UCSD-AML1 (cell line): Measurements from ENCODE around the gene RPRD1B.
A peak's percentile ranks its signal among the peaks of the same experiment; 100 is the strongest.
"Not testable (repeated sequence)": the region's sequence is repeated elsewhere in the genome, so short reads cannot be mapped to it uniquely, and the experiment has no call there.

ENCODE experiments used
- DNase-seq: peaks from one replicate; lab custom pipeline; 2025; ENCODE audit not compliant: unreplicated experiment; lab: John Stamatoyannopoulos, UW

Gene RPRD1B

DNA sequence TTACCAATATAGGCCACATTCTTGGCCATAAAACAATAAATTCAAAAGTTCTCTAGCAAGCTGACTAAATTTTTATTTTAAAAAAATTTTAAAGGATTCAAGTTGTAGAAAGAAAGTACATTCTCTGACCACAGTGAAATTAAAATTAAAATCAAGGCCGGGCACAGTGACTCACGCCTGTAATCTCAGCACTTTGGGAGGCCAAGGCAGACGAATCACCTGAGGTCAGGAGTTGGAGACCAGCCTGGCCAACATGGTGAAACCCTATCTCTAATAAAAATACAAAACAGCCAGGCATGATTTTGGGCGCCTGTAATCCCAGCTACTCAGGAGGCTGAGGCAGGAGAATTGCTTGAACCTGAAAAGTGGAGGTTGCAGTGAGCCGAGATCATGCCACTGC lies 68.7 kb downstream of the RPRD1B start:
- DNase-seq = not testable (repeated sequence)

DNA sequence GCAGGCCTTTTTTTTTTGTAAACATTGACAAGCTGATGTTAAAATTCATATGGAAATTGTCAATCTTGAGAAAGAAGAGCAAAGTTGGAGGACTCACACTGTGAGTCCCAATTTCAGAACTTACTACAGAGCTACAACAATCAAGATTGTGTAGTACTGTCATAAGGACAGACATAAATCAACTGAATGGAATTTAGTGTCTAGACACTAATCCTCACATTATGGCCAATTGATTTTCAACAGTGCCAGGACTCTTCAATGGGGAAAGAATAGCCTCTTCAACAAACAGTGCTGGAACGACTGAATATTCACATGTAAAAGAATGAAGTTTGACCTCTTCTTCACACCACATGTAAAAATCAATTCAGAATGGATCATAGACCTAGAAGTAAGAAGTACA lies 70.7 kb downstream of the RPRD1B start:
- no peak for DNase-seq

DNA sequence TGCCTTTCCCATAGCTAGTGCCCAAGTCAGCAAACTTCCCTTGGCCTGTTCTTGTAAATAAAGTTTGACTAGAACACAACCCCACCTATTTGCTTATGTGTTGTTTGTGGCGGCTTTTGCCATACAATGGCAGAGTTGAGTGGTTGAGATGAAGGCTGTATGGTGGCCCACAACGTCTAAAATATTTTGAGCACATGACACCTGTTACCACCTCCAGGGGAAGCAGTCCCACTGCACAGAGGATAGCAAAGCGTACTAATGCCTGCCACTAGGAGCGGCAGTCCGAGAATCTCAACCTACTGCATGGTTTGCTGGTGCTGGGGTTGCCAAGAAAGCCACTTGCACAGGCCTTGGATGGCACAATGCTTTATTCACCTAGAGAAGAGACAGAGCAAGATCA lies 72.9 kb downstream of the RPRD1B start:
- DNase-seq = no peak

DNA sequence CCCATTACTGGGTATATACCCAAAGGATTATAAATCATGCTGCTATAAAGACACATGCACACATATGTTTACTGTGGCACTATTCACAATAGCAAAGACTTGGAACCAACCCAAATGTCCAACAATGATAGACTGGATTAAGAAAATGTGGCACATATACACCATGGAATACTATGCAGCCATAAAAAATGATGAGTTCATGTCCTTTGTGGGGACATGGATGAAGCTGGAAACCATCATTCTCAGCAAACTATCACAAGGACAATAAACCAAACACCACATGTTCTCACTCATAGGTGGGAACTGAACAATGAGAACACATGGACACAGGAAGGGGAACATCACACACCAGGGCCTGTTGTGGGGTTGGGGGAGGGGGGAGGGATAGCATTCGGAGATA lies 73.8 kb downstream of the RPRD1B start:
- not testable (repeated sequence) for DNase-seq

DNA sequence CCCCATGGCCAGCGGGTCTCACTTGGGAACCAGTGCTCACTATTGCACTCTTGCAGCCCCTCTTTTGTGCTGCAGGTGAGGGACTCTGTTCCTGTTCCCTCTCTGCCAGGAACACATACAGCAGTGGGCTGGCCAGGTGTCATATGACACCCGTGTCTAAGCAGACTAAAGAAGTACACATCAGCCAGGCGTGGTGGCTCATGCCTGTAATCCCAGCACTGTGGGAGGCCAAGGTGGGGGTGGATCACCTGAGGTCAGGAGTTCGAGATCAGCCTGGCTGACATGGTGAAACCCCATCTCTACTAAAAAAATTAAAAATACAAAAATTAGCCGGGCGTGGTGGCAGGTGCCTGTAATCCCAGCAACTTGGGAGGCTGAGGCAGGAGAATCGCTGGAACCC lies 74.4 kb downstream of the RPRD1B start:
- not testable (repeated sequence) for DNase-seq

DNA sequence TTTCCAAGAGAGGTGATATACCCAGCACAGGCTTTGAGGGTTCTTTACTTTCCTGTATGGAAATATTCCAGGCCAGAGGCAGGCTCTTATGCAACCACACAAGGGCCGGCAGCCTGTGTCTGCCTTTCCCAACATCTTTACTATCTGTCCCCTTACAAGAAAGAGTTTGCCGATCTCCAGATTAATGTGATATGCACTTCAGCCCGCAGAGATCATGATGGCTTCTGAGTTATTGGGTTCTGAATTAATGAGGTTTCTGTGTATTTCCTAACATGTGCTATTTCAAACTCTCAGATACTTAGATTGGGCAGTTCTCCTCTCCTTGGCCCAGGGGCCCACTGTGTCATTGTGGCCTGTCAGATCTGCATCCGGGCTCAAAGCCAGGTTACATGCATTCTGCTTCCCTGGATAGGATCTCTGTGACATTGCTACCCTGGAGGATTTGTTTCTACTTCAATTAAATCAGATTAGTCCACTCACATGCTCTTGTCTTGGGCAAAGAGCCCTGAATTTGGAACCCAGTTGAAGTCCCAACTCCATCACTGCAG lies 75.0 kb downstream of the RPRD1B start:
- DNase-seq = no peak

DNA sequence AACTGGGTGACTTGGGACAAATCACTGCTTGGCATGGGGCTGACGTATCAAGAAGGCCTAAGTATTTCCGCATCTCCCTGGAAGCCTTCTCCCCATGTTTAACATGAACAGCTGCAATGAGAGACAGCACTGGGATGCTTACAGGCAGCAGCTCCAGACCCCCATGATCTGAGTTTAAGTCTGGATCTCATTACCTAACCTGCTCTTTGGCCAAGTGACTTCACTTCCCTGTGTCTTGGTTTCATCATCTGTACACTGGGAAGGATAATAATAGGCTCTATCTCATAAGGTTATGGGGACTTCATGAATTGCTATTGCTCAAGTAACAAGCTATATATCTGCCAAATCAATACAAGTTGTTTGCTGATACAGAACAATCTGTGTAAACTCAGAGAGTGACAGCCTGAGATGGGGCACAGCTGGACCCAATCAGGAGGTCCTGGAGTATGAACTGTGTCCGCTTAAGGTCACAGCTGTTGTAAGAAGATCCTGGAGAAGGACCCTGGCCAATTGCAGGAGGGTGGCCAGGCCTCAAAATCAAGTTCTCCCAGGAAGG lies 75.5 kb downstream of the RPRD1B start:
- no peak for DNase-seq

DNA sequence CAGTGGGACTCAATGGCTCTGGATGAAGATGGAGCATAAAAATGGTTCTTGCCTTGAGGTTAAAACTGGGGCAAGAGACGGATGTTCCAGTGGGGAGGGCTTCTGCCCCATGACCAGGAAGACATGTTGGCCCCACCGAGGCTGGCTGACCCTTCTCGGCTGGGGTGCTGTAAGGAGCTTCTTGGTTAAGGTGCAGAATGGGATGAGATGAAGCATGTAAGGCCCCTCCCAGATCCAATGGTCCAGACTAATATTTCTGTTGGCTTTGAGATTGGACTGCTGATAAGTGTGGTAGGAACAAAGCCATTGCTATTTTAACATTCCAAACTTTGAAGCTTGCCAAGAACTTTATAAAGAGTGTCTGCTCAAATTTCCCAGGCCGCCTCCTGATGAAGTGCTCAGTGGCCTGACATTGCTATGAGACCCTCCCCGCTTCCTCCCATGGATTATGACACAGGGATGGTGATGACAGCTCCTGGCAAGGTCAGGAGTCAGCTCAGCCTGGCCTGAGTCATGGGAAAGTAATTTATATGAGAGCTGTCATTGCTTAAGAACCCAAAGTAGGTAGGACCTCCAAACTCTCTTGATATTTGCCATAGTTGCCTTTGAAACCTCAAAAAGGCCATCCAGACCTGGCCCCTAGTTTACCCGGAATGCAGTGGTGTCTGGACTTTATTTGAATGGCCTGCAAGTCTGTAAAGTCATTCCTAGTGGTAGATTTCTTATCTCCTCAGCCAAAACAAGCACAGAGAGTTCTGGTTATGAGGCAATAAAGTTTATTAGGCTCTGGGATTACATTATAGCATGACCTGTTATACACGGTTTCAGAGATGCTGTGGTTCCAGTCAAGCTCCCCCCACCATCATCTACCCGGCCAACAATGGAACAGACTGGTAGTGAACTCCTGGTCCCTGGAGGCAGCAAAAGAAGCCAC lies 76.3 kb downstream of the RPRD1B start:
- DNase-seq = no peak

DNA sequence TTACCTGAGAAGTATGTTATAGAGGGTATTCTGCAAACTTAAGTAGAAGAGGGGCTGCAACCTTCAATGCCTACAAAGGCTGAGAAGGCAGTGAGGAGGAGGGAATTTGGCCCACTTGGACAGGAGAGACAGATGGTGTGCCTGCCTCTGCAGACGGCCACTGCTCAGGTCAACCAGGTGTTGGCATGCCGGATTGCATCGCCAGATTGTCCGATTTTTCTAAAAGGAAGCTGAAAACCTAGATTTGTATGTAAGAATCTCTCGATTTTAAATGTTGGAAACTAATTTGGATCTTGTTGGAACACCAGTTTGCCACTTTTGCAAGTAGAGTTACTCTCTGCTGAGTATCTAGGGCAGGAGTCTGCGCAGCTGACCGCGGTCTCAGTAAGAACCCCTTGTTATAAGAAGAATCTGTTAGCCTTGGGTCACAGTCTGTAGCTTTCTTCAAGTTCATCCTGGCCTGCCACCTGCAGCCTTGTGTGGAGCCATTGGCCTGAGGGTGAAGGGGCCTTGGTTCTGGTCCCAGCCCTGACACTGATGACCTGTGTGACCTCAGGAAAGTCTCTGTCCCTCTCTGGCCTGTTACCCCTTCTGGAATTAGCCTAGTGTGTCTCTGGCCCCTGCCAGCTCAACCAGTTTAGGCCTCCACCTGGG lies 77.1 kb downstream of the RPRD1B start:
- no peak for DNase-seq

DNA sequence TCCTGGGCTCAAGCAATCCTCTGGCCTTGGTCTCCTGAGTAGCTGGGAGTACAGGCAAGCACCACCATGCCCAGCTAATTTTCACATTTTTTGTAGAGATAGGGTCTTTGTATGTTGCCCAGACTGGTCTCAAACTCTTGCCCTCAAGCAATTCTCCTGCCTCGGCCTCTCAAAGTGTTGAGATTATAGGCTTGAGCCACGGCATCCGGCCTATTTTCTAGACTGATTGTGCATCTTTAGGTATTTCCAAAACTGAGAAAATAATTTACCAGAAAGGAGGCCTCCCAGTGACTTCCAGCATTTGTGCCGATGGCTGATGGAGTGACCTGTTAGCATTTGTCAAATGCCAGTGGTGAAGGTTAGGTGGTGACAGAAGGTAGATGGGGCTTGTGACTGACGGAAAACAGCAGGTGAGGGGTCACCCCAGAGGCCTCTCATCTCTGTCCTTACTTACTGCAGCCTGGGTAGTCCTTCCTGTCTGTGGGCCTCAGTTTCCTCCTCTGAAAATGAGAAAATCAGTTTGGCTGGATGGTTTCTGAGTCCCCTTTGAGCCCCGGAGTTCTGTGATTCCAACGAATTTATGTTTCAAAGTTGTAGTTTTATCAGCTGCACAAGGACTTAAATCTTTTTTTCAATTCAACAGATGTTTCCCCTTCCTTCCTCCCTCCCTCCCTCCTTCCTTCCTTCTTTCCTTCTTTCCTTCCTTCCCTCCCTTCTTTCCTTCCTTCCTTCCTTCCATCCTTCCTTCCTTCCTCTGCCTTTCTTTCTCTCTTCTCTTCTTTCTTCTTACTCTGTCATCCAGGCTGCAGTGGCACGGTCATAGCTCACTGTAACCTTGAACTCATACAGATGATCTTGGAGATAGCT lies 78.1 kb downstream of the RPRD1B start:
- DNase-seq = no peak

DNA sequence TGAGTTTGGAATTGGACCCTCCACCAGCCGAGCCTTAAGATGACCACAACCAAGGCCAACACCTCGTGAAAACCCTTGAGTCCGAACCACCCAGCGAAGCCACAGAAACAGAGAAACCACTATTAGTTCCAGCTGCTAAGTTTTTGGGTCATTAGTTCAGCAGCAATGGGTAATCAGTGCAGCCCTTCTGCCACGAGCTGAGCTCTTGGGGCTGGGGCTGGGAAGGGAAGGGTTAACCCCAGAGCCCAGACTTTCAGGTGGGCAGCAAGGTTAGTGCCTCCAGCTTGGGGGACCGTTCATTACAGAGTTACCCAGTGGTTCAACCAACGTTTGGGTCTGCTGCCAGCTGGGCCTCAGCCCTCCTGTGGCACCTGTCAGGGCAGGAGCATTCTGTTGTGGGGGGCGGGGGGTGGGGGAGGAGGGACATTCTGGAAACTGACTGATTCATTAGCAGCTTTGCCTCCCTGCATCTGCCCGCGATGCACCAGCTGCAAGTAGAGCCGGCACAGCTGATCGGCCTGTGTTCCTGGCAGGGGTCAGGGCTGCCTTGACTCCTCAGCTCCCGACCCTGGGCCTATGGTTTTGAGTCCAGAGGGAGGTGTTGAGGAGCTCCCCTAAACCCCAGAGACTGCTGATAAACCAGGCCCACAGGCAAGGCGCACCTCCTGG lies 78.8 kb downstream of the RPRD1B start:
- DNase-seq = no peak

DNA sequence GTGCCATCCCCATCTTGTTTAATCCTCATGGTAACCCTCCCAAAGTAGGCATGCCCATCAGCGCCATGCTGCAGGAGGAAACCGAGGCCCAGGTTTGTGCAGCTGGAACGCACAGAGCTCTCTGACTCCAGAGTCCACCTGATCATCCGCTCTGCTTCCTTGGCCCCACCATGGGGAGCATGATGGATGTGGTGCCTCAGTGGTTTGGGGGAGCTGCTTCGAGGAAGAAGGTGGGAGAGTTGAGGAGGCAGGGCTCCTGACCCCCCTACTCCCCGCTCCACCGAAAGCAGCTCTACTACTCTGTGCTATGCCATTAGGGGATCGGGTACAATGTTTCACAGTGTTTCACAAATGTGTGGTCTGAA lies 79.4 kb downstream of the RPRD1B start:
- DNase-seq = no peak

DNA sequence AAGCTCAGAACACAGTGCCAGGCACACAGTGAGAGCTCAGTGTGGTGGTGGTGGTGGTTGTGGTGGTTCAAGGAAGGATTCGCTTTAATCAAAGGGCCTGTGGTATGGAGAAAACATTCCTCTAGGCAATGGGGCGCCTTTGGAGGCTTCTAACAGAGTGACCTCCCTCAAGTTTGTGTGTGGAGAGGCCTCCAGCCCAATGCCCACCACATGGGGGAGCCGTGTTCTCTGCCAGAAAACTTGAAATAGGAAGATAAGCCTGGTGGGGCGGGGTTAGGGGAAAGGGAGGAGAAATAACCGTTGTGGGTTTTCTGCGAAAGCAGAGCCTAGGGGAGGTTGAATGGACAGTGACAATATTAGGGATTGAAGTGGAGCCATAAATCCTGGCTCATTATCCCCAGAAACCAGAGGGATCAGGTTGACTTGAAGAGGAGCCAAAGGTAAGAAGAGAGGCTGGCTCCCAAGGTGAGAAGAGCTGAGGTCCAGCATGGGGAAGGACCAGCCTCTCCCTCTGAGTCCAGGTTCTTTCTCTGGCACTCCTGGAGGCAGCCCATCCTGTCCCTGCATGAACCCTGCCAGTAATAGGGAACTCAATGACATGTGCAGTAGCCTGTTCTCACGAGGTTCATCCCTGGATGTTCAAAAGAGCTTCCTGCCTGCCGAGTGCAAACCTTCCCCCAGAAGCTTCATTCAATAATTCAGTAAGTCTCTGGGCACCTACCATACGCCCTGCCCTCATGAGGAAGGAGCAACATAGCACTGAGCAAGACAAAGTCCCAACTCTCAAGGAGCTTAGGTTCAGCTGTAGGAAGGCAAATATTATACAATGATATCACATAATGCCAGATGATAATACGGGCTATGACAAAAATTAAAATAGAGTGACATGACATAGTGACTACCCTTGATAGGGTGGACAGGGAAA lies 80.1 kb downstream of the RPRD1B start:
- peak; percentile 82 for DNase-seq

DNA sequence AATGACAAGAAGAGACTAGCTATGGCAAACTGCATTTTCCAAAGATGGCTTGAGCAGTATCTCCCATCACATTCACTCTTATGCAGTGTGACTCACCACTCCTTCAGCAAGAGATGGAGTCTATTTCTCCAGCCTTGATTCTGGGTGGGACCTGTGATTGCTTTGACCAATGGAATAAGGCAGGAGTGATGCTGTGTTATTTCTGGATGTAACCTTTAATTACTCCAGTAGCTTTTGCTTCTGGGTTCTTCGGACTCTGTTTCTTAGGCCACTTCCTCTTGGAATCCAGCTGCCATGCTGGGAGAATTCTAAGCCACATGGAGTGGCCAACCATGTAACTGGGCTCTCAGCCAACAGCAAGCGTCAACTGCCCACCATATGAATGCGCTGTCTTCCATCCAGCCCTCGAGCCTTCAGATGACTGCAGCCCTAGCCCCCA lies 80.8 kb downstream of the RPRD1B start:
- DNase-seq = no peak

DNA sequence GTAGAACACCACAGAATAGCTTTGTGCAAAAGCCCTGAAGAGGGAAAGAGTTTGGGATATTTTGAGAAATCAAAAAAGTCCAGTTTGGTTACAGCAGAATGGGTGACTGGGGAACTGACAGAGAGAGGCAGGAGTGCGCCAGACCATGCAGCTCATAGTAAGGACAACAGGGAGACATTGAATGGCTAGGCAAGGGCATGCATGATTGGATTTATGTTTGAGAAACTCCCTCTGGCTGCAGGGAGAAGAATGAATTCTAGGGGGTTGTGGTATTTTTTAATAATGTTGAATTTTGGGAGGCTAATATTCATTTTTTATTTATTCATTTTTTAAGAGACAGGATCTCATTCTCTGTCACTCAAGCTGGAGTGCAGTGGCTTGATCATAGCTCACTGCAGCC lies 81.7 kb downstream of the RPRD1B start:
- DNase-seq = no peak

DNA sequence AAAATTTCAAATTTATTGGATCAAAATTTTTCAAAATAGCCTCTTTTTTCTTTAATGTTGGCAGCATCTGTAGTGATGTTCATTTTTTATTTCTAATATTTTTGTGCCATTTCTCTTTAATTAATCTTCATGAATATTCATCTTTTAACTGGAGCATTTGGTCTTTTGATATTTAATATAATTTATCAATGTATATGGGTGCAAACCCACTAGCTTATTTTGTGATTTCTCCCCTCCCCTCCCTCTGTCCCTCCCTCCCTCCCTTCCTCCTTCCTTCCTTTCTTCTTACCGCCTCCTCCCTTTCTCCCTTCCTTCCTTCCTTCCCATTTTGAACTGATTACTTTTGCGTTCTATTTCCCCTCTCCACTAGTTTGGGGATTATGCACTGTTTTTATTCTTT lies 82.3 kb downstream of the RPRD1B start:
- no peak for DNase-seq

DNA sequence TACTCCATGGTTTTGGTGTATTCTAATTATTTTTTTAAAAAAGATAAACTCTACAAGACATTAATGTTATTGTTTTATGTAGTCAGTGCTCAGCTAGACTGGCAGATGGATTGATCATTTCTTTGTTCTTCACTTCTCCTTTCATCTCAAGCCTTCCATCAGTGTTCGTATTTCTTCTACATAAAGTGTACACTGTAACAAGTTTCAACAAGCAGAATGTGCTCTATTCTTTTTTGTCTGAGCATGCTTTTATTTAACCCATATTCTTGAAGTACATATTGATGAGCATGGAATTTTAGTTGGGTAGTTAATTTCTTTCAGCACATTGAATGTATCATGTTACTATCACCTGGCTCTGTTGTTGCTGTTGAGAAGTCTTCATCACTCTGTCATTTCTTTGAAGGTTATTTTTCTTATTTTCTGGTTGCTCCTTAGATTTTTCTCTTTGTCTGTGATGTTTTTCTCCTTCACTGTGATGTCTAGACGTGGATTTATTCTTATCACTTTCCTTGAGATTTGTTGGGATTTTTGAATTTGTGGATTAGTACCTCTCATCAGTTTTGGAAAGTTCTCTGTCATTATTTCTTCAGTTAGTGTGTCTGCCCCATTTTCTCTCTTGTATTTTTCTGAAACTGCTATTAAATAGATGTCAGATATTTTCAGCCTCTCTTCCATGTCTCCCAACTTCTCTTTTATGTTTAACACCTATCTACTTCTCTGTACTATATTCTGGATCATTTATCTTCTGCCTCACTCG lies 83.0 kb downstream of the RPRD1B start:
- DNase-seq = no peak

DNA sequence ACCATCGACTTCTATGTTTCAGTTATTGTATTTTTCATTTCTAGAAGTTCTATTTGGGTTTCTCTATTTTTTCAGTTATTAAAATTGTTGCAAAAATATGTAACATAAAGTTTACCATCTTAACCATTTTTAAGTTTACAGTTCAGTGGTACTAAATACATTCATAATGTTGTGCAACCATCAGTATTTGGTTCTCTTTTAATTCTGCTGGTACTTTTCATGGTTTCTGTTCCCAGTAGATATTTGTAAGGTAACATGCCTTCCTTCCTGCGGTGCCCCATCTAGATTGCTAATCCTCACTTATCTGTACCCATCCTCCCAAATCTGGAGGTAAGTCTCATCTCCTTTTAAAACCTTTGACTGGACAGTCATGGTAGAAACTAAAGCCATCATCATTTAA lies 83.7 kb downstream of the RPRD1B start:
- DNase-seq = no peak

DNA sequence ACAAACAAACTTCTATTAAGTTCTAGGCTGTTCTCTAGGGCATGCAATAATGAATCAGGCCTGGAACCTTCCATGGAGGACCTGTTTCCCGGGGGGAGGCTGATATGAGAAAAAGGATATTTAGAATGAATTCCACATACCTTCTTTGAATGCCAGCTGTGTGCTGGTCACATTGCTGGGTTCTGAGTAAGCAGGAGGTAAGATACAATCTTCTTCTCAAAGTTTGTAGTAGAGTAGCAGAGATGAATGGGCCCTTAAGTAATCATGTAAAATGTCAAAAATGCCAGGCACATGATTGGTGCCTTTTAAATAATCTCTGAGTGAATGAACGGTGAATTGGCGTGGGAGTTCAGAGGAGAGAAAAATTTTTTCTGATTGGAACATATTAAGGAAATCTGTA lies 84.1 kb downstream of the RPRD1B start:
- DNase-seq = no peak
